ENCODE data around the gene SPRED3.
A peak's percentile ranks its signal among the peaks of the same experiment; 100 is the strongest.
"Not testable (repeated sequence)": the region's sequence is repeated elsewhere in the genome, so short reads cannot be mapped to it uniquely, and the experiment has no call there.

SPRED3 gene

DNA sequence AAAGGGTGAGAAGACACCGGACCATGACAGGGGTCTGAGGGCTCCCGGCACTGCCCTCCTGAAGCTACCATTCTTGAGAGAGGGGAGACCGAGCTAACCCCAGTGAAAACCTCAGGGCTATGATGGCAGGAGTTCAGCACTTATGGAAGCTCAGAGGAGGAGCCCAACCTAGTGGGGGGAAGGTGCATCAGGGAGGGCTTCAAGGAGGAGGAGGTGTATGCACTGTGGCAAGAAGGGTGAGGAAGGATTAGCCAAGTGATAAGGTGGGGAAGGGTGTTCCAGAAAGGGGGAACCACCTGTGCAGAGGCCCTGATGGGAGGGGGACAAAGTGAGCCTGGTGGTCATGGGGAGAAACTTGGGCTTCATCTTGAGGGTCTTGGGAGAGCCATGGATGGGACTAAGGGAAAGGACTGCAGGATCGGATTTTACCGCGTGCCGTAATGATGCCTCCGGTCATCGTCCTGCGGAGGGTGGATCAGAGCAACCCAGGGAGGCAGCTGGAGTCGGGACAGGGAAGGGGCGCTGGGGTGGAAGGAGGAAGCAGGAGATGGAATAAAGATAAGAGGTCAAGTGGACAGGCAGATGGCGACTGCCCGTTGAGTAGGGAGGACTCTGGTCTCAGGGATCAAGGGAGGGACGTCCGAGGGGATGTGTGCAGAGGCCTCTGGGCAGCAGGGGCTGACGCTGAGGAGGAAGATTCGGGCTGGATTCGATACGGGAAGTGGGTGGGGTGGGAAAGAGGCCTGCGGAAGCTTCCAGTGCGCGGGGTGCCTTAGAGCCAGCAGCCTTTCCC is 27.5 kb upstream of the SPRED3 start:
- no peak overlapping the region for H3K27ac Mint-ChIP-seq
- peak overlapping the region; percentile 84 for H3K4me3 Mint-ChIP-seq
- H3K9me3 Mint-ChIP-seq: peaks cover 12% of the 10 kb centered on the region
- H3K4me1 Mint-ChIP-seq: peaks cover 12% of the 10 kb centered on the region
- no peak for DNase-seq
- H3K27me3 Mint-ChIP-seq (ENCODE audit: low read depth, poor library complexity): peaks cover 74% of the 10 kb centered on the region
- H3K36me3 Mint-ChIP-seq (ENCODE audit: low read depth): no peaks in the 10 kb centered on the region
- no peak for TF ChIP-seq CTCF (IDR thresholded peaks at IDR 0.05)

- Mint-ChIP-seq H3K4me3 (peak overlapping the region; percentile 84), H3K9me3 (peaks cover 14% of the 10 kb centered on the region), H3K27me3 (ENCODE audit: low read depth, poor library complexity) (peaks cover 71% of the 10 kb centered on the region), H3K4me1 (peaks cover 12% of the 10 kb centered on the region), H3K27ac (no peak overlapping the region), H3K36me3 (ENCODE audit: low read depth) (no peaks in the 10 kb centered on the region)
- DNase-seq: peak; percentile 91
- no peak for TF ChIP-seq CTCF (IDR thresholded peaks at IDR 0.05)
These were observed 26.8 kb upstream of the SPRED3 start for GRCh38 chr19:38361633-38362075.

- TF ChIP-seq CTCF (IDR thresholded peaks at IDR 0.05): no peak
- Mint-ChIP-seq H3K4me1 (peaks cover 12% of the 10 kb centered on the region), H3K4me3 (peak overlapping the region; percentile 84), H3K27me3 (ENCODE audit: low read depth, poor library complexity) (peaks cover 69% of the 10 kb centered on the region), H3K9me3 (peaks cover 14% of the 10 kb centered on the region), H3K36me3 (ENCODE audit: low read depth) (no peaks in the 10 kb centered on the region), H3K27ac (no peak overlapping the region)
- peak; percentile 86 for DNase-seq
These were observed 26.2 kb upstream of the SPRED3 start for GRCh38 chr19:38362076-38362945.

GRCh38 chr19:38362946-38363688 is 25.4 kb upstream of the SPRED3 start:
- peak overlapping the region; percentile 84 for H3K4me3 Mint-ChIP-seq
- H3K4me1 Mint-ChIP-seq: peaks cover 12% of the 10 kb centered on the region
- H3K27ac Mint-ChIP-seq; DNase-seq; H3K36me3 Mint-ChIP-seq (ENCODE audit: low read depth): not testable (repeated sequence)
- peaks cover 63% of the 10 kb centered on the region for H3K27me3 Mint-ChIP-seq (ENCODE audit: low read depth, poor library complexity)
- peaks cover 14% of the 10 kb centered on the region for H3K9me3 Mint-ChIP-seq

DNA sequence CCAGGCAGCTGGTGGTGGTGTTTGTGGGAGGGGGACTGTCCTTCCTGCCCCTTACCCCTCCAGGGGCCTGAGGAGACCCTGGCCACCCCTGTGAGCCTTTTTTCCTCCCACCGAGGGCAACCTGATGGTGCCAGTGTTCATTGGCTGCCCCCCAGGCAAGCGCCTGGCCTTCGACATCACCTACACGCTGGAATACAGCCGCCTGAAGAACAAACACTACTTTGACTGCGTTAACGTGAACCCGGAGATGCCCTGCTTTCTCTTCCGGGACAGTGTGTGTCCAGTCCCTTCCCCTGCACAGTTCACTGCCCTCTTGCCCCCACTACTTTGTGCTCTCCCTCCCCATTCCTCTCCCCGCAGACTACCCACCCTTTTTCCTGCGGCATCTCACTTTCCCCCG is 21.5 kb upstream of the SPRED3 start:
- no peak for TF ChIP-seq CTCF (IDR thresholded peaks at IDR 0.05)
- no peak overlapping the region for H3K4me3 Mint-ChIP-seq
- no peak for DNase-seq
- no peaks in the 10 kb centered on the region for H3K4me1 Mint-ChIP-seq
- peaks cover 49% of the 10 kb centered on the region for H3K27me3 Mint-ChIP-seq (ENCODE audit: low read depth, poor library complexity)
- H3K36me3 Mint-ChIP-seq (ENCODE audit: low read depth): no peaks in the 10 kb centered on the region
- H3K27ac Mint-ChIP-seq: peak overlapping the region; percentile 47
- H3K9me3 Mint-ChIP-seq: peaks cover 11% of the 10 kb centered on the region

DNA sequence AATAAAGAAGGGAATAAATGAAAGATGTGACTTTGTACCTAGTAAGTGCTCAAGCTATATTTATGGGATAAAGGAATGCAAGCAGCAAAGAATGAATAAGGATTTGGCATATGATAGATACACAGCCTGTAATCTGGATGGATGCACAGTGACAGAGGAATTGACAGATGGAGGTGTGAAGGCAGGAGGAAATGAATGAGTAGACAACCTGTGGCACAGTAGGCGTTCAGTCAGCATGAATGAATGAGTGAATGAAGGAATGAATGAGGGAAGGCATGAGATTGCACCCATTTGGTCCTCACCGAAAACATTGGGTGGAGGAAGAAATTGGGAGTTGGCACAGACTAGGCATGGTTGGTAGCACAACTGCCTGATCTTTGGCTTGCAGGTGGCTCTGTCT is 18.9 kb upstream of the SPRED3 start:
- Mint-ChIP-seq H3K9me3 (peaks cover 11% of the 10 kb centered on the region), H3K27ac (no peak overlapping the region), H3K36me3 (ENCODE audit: low read depth) (no peaks in the 10 kb centered on the region), H3K4me3 (no peak overlapping the region), H3K4me1 (peaks cover 5% of the 10 kb centered on the region), H3K27me3 (ENCODE audit: low read depth, poor library complexity) (peaks cover 51% of the 10 kb centered on the region)
- DNase-seq: no peak
- TF ChIP-seq CTCF (IDR thresholded peaks at IDR 0.05): no peak
